Right cardiac atrium (tissue), 5 donors: Measurements from ENCODE around the gene ACER2. TPM values are rescaled to one million over a fixed set of nuclear protein-coding genes. Genes with fewer than 3 reads are reported as not detected.
A peak's percentile ranks its signal among the peaks of the same experiment; 100 is the strongest.

Experiments
- ATAC-seq, 2 donors: fragments of 200-7000 bp; cut with Tn5 transposase; one replicate each; pipeline versions ENCODE4 v1.8.0 to v1.9.1; 2020; ENCODE audit warnings: moderate library complexity in 2 of 2, mild to moderate bottlenecking in 1 of 2
- DNase-seq, 3 donors: peaks; one replicate each; pipeline ENCODE4 v3.0.0-alpha.2; 2020
- H3K27ac ChIP-seq: one replicate; pipeline ENCODE4 v1.5.1; 2013; ENCODE audit warnings: mild to moderate bottlenecking, low read length, control low read depth, moderate library complexity
- H3K27me3 ChIP-seq: one replicate; pipeline ENCODE4 v1.6.1; 2013; ENCODE audit not compliant: control insufficient read depth, insufficient read depth
- H3K4me1 ChIP-seq: one replicate; pipeline ENCODE4 v1.6.1; 2013; ENCODE audit warnings: low read length; ENCODE audit not compliant: control insufficient read depth, insufficient read depth
- H3K4me3 ChIP-seq: one replicate; pipeline ENCODE4 v1.5.1; 2013; ENCODE audit warnings: low read length, control low read depth
- H3K9me3 ChIP-seq: one replicate; pipeline ENCODE4 v1.6.1; 2013; ENCODE audit warnings: low read length; ENCODE audit not compliant: control insufficient read depth
- WGBS: extraction: QIAGEN DNeasy Blood & Tissue Kit; methylation state at CpG from one replicate; pipeline ENCODE4 v1.1.7; 2013; 5-methylcytosine and 5-hydroxymethylcytosine counted together
- intact Hi-C, 4 donors: fragments of 100-400 bp; cut with DNase I; formaldehyde crosslinking; loops; one replicate each; pipeline versions ENCODE4 v1.11.0 to v1.14.0; 2022 to 2023
- polyA plus RNA-seq: library from polyadenylated mRNA; stranded (reverse); fragments of 200-250 nt; gene quantifications from one replicate; pipeline ENCODE4 v1.2.3, GENCODE V29; 2013
- total RNA-seq, 4 donors: library from RNA; stranded (reverse); fragmentation: NEBNext Ultra II Directional; extraction: Animal tissue kit (Norgen Biotek cat#: 25700); gene quantifications; one replicate each; pipeline ENCODE4 v1.2.1, GENCODE V29; 2021
- donor health status: healthy with polysubstance abuse.
- donor health status: DM: no; HTN: yes; CAD: no.
- donor health status: DM: no; HTN: no; CAD: no.
- donor health status: DM: no; HTN: yes; CAD: no; lungs with severe emphysema.
- donor health status: DM: yes; HTN: yes; CAD: no.

Gene ACER2
- total and polyA plus RNA-seq, 5 donors: 2.3 to 4.8 (median 3.5) TPM

GRCh38 chr9:19485193-19485592 is 76.4 kb downstream of the ACER2 start:
- no peak for DNase-seq
- no peaks in the 10 kb centered on the region for H3K4me1 ChIP-seq
- no peaks in the 10 kb centered on the region for H3K9me3 ChIP-seq
- H3K27ac ChIP-seq: no peak overlapping the region
- no peak overlapping the region for H3K4me3 ChIP-seq
- H3K27me3 ChIP-seq: peaks cover 3% of the 10 kb centered on the region
- no peak for ATAC-seq
- WGBS: 79% methylated on average over 2 of the region's 2 CpGs
- intact Hi-C loops: no loop called here

- intact Hi-C loops: no loop called here
- 92% methylated on average over 3 of the region's 3 CpGs for whole genome bisulfite sequencing
- Histone ChIP-seq H3K27me3 (peaks cover 3% of the 10 kb centered on the region), H3K4me1 (no peaks in the 10 kb centered on the region), H3K27ac (no peak overlapping the region), H3K9me3 (no peaks in the 10 kb centered on the region), H3K4me3 (no peak overlapping the region)
- DNase-seq (no peak), ATAC-seq (no peak)
Measured at GRCh38 chr9:19486803-19487202, 78.0 kb downstream of the ACER2 start.

GRCh38 chr9:19488721-19489120 is 79.9 kb downstream of the ACER2 start:
- Histone ChIP-seq H3K9me3 (no peaks in the 10 kb centered on the region), H3K4me1 (peaks cover 3% of the 10 kb centered on the region), H3K4me3 (no peak overlapping the region), H3K27me3 (peaks cover 3% of the 10 kb centered on the region), H3K27ac (no peak overlapping the region)
- DNase-seq: no peak
- ATAC-seq: no peak
- 68% methylated on average over 2 of the region's 2 CpGs for WGBS
- intact Hi-C loops: no loop called here

- DNase-seq (no peak), ATAC-seq (no peak)
- peaks cover 3% of the 10 kb centered on the region for H3K27me3 ChIP-seq
- 90% methylated on average over 8 of the region's 8 CpGs for WGBS
- H3K9me3 ChIP-seq: no peaks in the 10 kb centered on the region
- H3K4me3 ChIP-seq: no peak overlapping the region
- no peak overlapping the region for H3K27ac ChIP-seq
- peaks cover 3% of the 10 kb centered on the region for H3K4me1 ChIP-seq
- intact Hi-C loops: no loop called here
Measured at GRCh38 chr9:19490269-19490668, 81.5 kb downstream of the ACER2 start.

- Histone ChIP-seq H3K4me1 (peaks cover 3% of the 10 kb centered on the region), H3K9me3 (no peaks in the 10 kb centered on the region), H3K27ac (no peak overlapping the region), H3K27me3 (peaks cover 3% of the 10 kb centered on the region), H3K4me3 (no peak overlapping the region)
- DNase-seq (no peak), ATAC-seq (no peak)
- intact Hi-C loops: no loop called here
Measured at GRCh38 chr9:19490828-19491227, 82.0 kb downstream of the ACER2 start.

- no peaks in the 10 kb centered on the region for H3K9me3 ChIP-seq
- ATAC-seq (no peak), DNase-seq (no peak)
- no peak overlapping the region for H3K27ac ChIP-seq
- H3K4me1 ChIP-seq: peaks cover 3% of the 10 kb centered on the region
- H3K4me3 ChIP-seq: no peak overlapping the region
- 68% methylated on average over 4 of the region's 4 CpGs for WGBS
- intact Hi-C loops: no loop called here
- H3K27me3 ChIP-seq: no peaks in the 10 kb centered on the region
Measured at GRCh38 chr9:19492775-19493173, 84.0 kb downstream of the ACER2 start.

GRCh38 chr9:19493174-19493811 is 84.5 kb downstream of the ACER2 start:
- peaks cover 3% of the 10 kb centered on the region for H3K4me1 ChIP-seq
- peak overlapping the region; percentile 13 for H3K27ac ChIP-seq
- 8% methylated on average over 19 of the region's 19 CpGs for WGBS
- H3K27me3 ChIP-seq: no peaks in the 10 kb centered on the region
- peak; percentile 90 to 95 (median 92) for DNase-seq
- intact Hi-C loops: no loop called here
- H3K4me3 ChIP-seq: peak overlapping the region; percentile 4
- H3K9me3 ChIP-seq: no peaks in the 10 kb centered on the region
- ATAC-seq: peak; percentile 91 to 93

- intact Hi-C loops: no loop called here
- DNase-seq (no peak), ATAC-seq (peak in 1 of 2 donors; percentile 3)
- peaks cover 3% of the 10 kb centered on the region for H3K4me1 ChIP-seq
- H3K27me3 ChIP-seq: no peaks in the 10 kb centered on the region
- H3K4me3 ChIP-seq: no peak overlapping the region
- no peak overlapping the region for H3K27ac ChIP-seq
- no peaks in the 10 kb centered on the region for H3K9me3 ChIP-seq
- 48% methylated on average over 2 of the region's 2 CpGs for WGBS
Measured at GRCh38 chr9:19493876-19494275, 85.1 kb downstream of the ACER2 start.

GRCh38 chr9:19495186-19496028 is 86.6 kb downstream of the ACER2 start:
- intact Hi-C loops: no loop called here
- ATAC-seq (no peak), DNase-seq (no peak)
- Histone ChIP-seq H3K9me3 (no peaks in the 10 kb centered on the region), H3K4me1 (peaks cover 3% of the 10 kb centered on the region), H3K27me3 (no peaks in the 10 kb centered on the region), H3K27ac (no peak overlapping the region), H3K4me3 (no peak overlapping the region)
- 58% methylated on average over 9 of the region's 9 CpGs for WGBS

- H3K27me3 ChIP-seq: no peaks in the 10 kb centered on the region
- WGBS: 64% methylated on average over 5 of the region's 5 CpGs
- ATAC-seq (no peak), DNase-seq (no peak)
- intact Hi-C loops: no loop called here
- no peak overlapping the region for H3K27ac ChIP-seq
- H3K4me3 ChIP-seq: no peak overlapping the region
- no peaks in the 10 kb centered on the region for H3K9me3 ChIP-seq
- peaks cover 3% of the 10 kb centered on the region for H3K4me1 ChIP-seq
Measured at GRCh38 chr9:19496321-19497050, 87.7 kb downstream of the ACER2 start.

- DNase-seq (no peak), ATAC-seq (no peak)
- no peak overlapping the region for H3K4me3 ChIP-seq
- peaks cover 3% of the 10 kb centered on the region for H3K4me1 ChIP-seq
- no peaks in the 10 kb centered on the region for H3K9me3 ChIP-seq
- no peaks in the 10 kb centered on the region for H3K27me3 ChIP-seq
- 91% methylated on average over 1 of the region's 1 CpG for WGBS
- no peak overlapping the region for H3K27ac ChIP-seq
- intact Hi-C loops: no loop called here
Measured at GRCh38 chr9:19497276-19497675, 88.5 kb downstream of the ACER2 start.
